ENCODE measurements around the gene CARMIL1. TPM values are rescaled to one million over a fixed set of nuclear protein-coding genes. Genes with fewer than 3 reads are reported as not detected.

The CARMIL1 gene
- total RNA-seq, 1 experiment from 2014 or later: 23.6 TPM

DNA sequence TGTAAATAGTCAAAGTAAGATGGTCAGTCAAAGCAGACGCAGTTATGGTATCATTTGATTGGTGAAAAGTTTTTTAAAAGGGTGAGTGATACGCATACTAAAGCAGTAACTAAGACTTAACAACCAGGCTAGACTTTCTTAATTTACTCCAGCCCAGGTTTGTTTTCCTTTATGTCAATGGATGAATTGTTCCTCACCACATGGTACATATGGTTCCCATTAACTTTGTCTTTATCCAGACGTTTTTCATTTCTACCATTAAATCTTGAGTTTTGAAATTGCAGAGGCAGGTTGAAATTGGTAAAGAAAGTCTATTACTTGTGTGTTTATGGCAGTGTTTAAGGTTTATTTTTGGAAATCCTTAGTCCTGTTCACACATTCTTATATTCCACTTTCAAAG, 274.3 kb downstream of the CARMIL1 start:
- Mint-ChIP-seq H3K9me3 (no peaks in the 10 kb centered on the region), H3K27me3 (ENCODE audit: low read depth) (no peaks in the 10 kb centered on the region), H3K4me3 (no peak overlapping the region), H3K27ac (no peak overlapping the region), H3K4me1 (peaks cover 2 to 6% of the 10 kb centered on the region in 2 experiments), H3K36me3 (ENCODE audit: insufficient read depth in 1 of 3, low read depth in 3 of 3) (peaks cover 0 to 1% (median 0%) of the 10 kb centered on the region in 3 experiments; a peak in 1 of 7 replicates)
- Histone ChIP-seq H2BK5ac (ENCODE audit: insufficient read length, low read length) (no peak overlapping the region), H3K23me2 (ENCODE audit: insufficient read length, low read depth, low read length, poor library complexity, severe bottlenecking) (no peaks in the 10 kb centered on the region), H3T11ph (ENCODE audit: low read length) (no peak overlapping the region), H4K20me1 (ENCODE audit: control insufficient read depth, insufficient read depth, insufficient read length) (no peaks in the 10 kb centered on the region), H3K4me2 (ENCODE audit: insufficient read depth, insufficient read length, low read length) (no peak overlapping the region), H3K4me1 (ENCODE audit: insufficient read depth, low read length) (no peaks in the 10 kb centered on the region), H3K79me1 (ENCODE audit: insufficient read depth, low read depth, low read length, poor library complexity, severe bottlenecking) (no peaks in the 10 kb centered on the region), H3K56ac (ENCODE audit: insufficient read length, low read depth, low read length) (no peak overlapping the region), H4K8ac (replicated peaks; ENCODE audit: insufficient read length, low read depth, low read length) (no peak overlapping the region), H3K27me3 (ENCODE audit: insufficient read depth, low read length) (no peaks in the 10 kb centered on the region), H3K9ac (ENCODE audit: extremely low read depth, insufficient read length, low read length) (no peak overlapping the region), H3K18ac (ENCODE audit: insufficient read length, low read depth, low read length) (no peak overlapping the region), H2AFZ (ENCODE audit: low read length) (no peak overlapping the region), H3K79me2 (ENCODE audit: insufficient read depth, low read length) (no peaks in the 10 kb centered on the region), H2BK15ac (ENCODE audit: low read depth, low read length) (no peak overlapping the region), H2BK12ac (ENCODE audit: insufficient read length, low read depth, low read length) (no peak overlapping the region), H3K4ac (ENCODE audit: low read depth, low read length) (no peak overlapping the region), H3K27ac (ENCODE audit: insufficient read length, low read depth, low read length) (no peak overlapping the region), H2AK5ac (ENCODE audit: insufficient read length, low read length) (no peak overlapping the region), H2BK20ac (ENCODE audit: low read depth, low read length, poor library complexity, severe bottlenecking) (no peak overlapping the region), H3K14ac (ENCODE audit: insufficient read depth, low read length) (no peak overlapping the region), H3K23ac (ENCODE audit: insufficient read length, low read depth, low read length) (no peak overlapping the region), H2BK120ac (ENCODE audit: low read depth, low read length, poor library complexity, severe bottlenecking) (no peak overlapping the region), H4K5ac (ENCODE audit: insufficient read length, low read depth, low read length) (no peak overlapping the region), H4K91ac (ENCODE audit: insufficient read length, low read depth, low read length) (no peak overlapping the region), H3K9me3 (ENCODE audit: control insufficient read depth, low read depth, low read length) (no peaks in the 10 kb centered on the region)
- TF ChIP-seq, protein P1, sequence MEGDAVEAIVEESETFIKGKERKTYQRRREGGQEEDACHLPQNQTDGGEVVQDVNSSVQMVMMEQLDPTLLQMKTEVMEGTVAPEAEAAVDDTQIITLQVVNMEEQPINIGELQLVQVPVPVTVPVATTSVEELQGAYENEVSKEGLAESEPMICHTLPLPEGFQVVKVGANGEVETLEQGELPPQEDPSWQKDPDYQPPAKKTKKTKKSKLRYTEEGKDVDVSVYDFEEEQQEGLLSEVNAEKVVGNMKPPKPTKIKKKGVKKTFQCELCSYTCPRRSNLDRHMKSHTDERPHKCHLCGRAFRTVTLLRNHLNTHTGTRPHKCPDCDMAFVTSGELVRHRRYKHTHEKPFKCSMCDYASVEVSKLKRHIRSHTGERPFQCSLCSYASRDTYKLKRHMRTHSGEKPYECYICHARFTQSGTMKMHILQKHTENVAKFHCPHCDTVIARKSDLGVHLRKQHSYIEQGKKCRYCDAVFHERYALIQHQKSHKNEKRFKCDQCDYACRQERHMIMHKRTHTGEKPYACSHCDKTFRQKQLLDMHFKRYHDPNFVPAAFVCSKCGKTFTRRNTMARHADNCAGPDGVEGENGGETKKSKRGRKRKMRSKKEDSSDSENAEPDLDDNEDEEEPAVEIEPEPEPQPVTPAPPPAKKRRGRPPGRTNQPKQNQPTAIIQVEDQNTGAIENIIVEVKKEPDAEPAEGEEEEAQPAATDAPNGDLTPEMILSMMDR (conservative IDR thresholded peaks at IDR 0.05): no peak
- DNase-seq: no peak
- no CpG with 5 or more reads among the region's 3 CpGs for WGBS (ENCODE audit: extremely low coverage, insufficient read length, low lambda C conversion rate)

Data from H9 (cell line).